Right ventricle myocardium superior (tissue), 1 donor: ENCODE results near the gene PIP4P1. TPM values are rescaled to one million over a fixed set of nuclear protein-coding genes. Genes with fewer than 3 reads are reported as not detected.
"Not testable (repeated sequence)": the region's sequence is repeated elsewhere in the genome, so short reads cannot be mapped to it uniquely, and the experiment has no call there.

ENCODE experiments used
- ATAC-seq: fragments of 200-7000 bp; cut with Tn5 transposase; one replicate; pipeline ENCODE4 v1.9.1; 2020; ENCODE audit warnings: mild to moderate bottlenecking; ENCODE audit not compliant: poor library complexity
- DNase-seq: peaks from one replicate; pipeline ENCODE4 v3.0.0-alpha.2; 2020
- intact Hi-C: fragments of 100-400 bp; cut with DNase I; formaldehyde crosslinking; loops from one replicate; pipeline ENCODE4 v1.11.2; 2022
- long read RNA-seq: library from polyadenylated mRNA; unstranded; transcript quantifications from one replicate; pipeline ENCODE4 v2.0.0, GENCODE V29; 2021
- total RNA-seq: library from RNA; stranded (reverse); fragmentation: NEBNext Ultra II Directional; extraction: Animal tissue kit (Norgen Biotek cat#: 25700); gene quantifications from one replicate; pipeline ENCODE4 v1.2.1, GENCODE V29; 2021
- donor health status: DM: no; HTN: yes; CAD: no; lungs with severe emphysema.

PIP4P1 gene
- total RNA-seq = 18.4 TPM
- long read RNA-seq, transcript PIP4P1-202 (7 exons, 1,696 nt) = minor isoform, 19 of 70 reads
- long read RNA-seq, transcript PIP4P1-201 (7 exons, 1,961 nt) = major isoform, 42 of 70 reads
- long read RNA-seq, partial matches to known transcripts = 3 of 70 reads
- long read RNA-seq, other reads (novel, unspliced or antisense) = 4 of 70 reads

DNA sequence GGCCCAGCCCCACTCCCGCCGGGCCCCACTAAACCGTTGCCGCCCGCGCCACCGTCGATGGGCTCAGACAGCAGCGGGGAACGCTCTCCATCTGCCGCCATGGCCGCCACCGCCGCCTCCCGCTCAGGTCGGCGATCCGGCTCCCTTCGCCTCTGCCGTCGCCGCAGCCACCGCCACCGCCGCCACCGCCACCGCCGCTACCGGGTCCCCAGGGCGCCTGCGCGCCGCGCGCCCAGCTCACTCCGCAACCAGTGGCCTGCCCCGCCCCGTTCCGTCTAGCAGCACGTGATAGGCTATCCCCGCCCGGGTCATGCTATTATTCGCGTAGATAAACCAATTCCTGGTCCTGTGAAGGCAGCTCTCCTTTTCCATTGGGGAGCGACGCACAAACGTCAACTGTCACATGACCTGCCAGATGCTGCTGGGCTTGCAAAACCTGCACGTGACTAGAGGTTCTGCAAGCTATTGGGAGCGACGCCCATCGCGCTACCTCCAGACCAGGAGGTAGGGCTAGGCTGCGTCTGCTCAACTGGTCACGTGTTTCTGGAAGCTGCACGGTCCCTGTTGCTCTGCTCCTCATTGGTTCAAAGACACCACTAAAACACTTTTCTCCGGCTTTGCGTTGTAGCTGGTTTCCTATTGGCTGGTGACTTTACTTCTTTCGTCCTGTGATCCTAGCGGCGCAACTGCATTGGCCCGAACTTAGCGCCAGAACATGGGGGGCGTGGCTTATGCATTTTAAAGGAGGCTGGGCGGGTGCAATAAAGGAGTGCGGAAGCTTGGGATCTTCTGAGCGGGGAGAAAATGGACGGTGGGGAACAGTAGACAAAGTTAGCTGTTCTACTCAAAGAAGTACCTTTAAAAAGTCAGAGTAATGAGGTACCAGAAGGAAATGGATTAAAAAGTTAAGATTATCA, at the start of gene PIP4P1:
TSS of gene PIP4P1 (minus strand) at position 210 of the 917 bp plus-strand sequence. CDS start at position 101, 109 bp downstream.
- DNase-seq (peak; percentile 99), ATAC-seq (peak; percentile 98)
- intact Hi-C loops = no loop called here

DNA sequence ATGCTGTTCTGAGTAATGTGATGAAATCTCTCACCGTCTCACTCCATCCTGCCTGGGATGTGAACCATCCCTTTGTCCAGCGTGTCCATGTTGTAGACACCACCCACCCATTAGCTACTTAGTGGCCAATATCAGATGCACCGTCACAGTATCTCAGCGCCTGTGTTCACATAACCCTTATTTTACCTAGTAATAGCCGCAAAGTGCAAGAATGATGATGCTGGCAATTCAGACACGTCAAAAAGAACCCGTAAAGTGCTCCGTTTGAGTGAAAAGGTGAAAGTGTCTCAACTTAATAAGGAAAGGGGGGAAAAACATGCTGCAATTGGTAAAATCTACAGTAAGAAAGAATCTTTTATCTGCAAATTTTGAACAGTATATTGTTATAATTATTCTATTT, 47.1 kb upstream of the PIP4P1 start:
- intact Hi-C loops = no loop called here
- ATAC-seq (no peak), DNase-seq (no peak)

DNA sequence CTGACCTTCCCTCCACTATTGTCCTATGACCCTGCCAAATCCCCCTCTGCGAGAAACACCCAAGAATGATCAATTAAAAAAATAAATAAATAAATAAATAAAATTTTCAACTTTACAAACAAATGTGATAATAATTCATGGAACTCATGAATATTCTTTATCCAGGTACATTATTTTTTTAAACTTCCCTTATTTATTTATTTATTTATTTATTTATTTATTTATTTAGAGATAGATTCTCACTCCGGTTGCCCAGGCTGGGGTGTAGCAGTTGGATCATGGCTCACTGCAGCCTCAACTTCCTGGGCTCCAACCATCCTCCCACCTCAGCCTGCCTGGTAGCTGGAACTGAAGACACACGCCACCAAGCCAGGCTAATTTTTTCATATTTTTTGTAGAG, 46.3 kb upstream of the PIP4P1 start:
- DNase-seq, ATAC-seq, intact Hi-C loops: not testable (repeated sequence)

DNA sequence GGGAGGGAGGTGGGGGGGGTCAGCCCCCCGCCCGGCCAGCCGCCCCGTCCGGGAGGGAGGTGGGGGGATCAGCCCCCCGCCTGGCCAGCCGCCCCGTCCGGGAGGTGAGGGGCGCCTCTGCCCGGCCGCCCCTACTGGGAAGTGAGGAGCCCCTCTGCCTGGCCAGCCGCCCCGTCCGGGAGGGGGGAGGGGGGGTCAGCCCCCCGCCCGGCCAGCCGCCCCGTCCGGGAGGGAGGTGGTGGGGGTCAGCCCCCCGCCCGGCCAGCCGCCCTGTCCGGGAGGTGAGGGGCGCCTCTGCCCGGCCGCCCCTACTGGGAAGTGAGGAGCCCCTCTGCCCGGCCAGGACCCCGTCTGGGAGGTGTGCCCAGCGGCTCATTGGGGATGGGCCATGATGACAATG, 45.5 kb upstream of the PIP4P1 start:
- ATAC-seq, DNase-seq, intact Hi-C loops: not testable (repeated sequence)

DNA sequence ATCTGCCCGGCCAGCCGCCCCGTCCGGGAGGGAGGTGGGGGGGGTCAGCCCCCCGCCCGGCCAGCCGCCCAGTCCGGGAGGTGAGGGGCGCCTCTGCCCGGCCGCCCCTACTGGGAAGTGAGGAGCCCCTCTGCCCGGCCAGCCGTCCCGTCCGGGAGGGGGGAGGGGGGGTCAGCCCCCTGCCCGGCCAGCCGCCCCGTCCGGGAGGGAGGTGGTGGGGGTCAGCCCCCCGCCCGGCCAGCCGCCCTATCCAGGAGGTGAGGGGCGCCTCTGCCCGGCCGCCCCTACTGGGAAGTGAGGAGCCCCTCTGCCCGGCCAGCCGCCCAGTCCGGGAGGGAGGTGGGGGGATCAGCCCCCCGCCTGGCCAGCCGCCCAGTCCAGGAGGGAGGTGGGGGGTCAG, 45.0 kb upstream of the PIP4P1 start:
- intact Hi-C loops, DNase-seq, ATAC-seq: not testable (repeated sequence)

DNA sequence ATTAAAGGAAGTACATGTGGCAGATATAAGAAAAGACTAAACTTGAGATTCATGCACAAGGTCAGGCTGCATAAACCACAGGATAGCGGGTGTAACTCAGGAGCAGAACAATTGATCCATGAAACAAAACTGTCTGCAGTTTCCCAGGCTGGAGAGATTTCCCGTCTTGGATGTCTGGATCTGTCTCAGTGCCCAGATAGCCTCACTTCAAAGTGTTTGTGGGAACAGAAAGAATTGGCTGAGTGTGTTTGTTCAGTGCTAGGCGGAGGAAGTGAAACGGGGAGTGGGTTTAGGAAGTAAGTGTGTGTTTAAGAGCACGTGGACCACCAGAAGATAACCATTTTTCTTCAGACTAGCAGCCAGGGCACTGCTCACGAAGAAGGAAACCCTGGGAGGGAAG, 42.7 kb upstream of the PIP4P1 start:
- ATAC-seq (peak; percentile 18), DNase-seq (no peak)
- intact Hi-C loops = no loop called here

DNA sequence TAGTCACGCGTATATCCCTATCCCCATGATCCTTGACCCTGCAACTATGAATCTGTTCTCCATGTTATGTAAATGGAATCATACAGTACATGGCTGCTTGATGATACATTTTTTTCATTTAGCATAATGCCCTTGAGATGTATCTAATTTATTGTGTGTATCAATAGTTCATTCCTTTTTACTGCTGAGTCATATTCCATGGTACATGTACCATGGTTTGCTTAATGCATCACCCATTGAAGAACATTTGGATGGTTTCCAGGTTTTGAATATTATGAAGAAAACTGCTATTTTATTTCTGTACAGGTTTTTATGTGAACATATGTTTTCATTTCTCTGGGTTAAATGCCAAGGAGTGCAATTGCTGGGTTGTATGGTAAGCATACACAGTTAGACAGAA, 40.1 kb upstream of the PIP4P1 start:
- ATAC-seq (no peak), DNase-seq (no peak)
- intact Hi-C loops = no loop called here

DNA sequence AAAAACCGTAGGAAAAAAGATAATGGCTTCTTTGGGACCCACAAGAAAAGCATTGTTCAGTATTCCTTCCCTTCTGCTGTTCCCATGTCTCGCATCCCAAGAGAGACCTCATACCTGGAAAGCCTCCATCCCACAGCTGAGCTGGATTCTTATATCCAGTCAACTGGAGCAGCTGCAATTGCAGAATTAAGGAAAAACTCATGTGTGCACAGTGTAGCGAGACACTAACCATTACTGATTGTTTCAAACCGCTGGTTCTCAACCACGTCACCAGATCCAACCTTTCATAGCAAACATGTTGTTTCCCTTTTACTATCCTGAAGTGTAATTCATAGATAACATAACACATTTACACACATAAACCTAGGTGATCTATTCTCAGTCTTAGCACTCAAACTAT, 38.6 kb upstream of the PIP4P1 start:
- DNase-seq (no peak), ATAC-seq (no peak)
- intact Hi-C loops = no loop called here

DNA sequence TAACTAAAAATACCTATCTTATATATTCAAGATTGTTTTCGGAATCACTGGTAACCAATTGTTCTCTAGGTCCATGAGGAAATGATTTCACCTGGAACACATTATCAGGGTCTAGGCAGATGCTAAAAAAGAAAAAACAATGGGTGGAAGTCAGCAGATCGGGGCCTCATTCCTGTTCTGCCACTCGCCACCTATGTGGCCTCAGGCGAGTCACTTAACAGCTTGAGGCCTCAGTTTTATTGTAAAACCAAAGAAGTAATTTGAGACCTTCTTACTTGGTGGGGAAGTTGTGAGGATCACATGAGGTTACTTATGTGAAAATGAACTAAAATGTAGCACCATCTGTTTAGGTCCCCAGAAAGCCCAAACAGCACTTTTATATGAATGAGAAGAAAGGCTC, 37.9 kb upstream of the PIP4P1 start:
- ATAC-seq = no peak
- intact Hi-C loops = no loop called here
- DNase-seq = no peak

DNA sequence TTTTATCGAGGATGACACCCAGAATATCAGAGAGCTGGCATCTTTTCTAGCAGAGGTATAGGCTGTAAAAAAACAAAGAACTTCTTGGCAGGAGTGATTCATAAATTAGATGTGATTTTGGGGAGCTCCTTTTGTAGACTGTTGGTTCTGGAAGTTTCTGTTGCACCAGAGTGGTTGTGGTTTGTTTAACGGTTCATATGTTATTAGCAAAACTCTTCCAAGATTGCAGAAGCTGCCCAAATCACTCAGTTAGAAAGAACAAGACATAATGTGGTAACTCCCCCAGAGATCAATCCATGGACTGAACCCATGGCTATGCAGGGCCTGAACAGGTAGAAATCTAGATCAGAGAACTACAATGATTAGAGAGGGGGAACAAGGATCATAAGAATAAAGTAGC, 37.4 kb upstream of the PIP4P1 start:
- ATAC-seq (no peak), DNase-seq (no peak)
- intact Hi-C loops = no loop called here

DNA sequence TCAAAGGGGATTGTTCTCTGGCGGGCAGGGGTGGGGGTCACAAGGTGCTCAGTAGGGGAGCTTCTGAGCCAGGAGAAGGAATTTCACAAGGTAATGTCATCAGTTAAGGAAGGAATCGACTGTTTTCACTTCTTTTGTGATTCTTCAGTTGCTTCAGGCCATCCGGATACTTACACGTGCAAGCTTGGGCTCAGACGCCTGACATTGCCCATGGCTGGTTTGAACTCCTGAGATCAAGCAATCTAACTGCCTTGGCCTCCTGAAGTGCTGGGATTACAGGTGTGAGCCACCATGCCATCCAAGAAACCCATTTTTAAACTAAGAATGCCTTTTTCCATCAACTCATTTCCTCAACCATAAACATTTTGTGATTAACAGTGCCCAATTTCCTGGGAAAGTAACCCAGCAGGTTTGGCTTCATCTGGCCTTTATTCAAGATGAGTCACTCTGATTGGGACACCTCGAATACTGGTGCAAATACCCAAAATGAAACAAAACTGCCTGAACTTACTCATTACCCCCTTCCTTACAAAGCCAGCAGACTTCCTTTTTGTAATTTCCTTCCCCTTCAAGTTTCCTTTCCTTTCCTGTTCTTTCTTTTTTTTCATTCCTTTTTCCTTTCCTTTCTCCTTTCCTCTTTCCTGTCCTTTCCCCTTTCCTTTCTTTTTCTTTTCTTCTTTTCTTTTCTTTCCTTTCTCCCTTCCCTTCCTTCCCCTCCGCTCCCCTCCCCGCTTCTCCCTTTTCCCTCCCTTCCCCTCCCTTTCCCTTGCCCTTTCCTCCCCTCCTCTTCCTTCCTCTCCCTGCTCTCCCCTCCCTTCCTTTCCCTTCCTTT, 33.9 kb upstream of the PIP4P1 start:
- ATAC-seq (no peak), DNase-seq (no peak)
- intact Hi-C loops = no loop called here

DNA sequence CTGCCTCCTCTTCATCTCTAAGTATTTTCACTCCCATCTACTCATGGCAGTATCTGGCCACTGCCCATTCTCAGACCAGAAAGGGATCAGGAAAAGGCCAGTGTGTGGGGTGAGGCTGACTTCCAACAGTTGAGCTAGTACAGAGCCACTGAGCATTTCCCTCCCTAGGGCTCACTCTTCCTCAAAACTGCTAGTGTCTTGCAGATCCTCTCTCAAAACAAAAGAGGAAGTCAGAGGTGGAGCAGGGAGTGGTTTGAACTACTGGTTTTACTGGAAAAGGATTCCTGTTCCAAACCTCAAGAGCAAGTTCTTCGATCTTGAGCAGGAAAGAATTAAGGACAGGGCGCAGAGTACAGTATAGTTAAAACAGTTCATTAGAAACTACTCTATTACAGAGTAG, 32.4 kb upstream of the PIP4P1 start:
- intact Hi-C loops = no loop called here
- no peak for DNase-seq
- peak; percentile 63 for ATAC-seq

DNA sequence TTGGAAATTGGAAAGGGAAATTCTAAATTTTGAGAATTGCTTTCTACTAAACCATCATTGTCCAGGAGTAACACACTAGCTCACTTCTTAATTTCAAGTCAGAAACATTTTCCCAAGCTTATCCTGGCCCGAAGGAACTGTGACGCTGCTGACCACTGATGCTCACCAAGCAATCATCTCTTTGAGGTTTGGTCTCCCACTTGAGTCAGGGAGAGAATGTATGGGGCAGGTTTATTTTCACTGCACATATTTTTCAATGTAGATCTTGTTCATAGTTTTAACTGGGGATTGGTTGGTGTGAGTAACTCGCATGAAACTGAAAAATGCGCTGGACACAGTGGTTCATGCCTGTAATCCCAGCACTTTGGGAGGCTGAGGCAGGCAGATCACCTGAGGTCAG, 31.3 kb upstream of the PIP4P1 start:
- intact Hi-C loops = no loop called here
- ATAC-seq = no peak

DNA sequence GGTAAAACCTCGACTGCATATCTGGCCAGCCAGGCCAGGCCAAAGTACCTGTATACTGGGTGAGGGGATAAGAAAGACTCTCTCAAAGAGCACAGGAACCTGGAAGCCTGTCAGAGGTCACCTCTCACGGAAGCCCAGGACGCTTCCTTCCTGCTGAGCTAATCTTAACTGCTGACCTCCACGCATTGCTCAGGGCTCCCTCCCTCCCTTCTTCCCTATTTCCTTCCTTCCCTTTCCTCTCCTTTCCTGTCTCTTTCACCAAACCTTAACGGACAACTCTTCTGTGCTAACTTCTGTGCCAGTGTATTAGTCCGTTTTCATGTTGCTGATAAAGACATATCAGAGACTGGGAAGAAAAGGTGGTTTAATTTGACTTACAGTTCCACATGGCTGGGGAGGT, 29.3 kb upstream of the PIP4P1 start:
- intact Hi-C loops = no loop called here
- ATAC-seq = no peak
- no peak for DNase-seq

More for the DNA sequence above, 31.3 kb upstream of the PIP4P1 start:
- no peak for DNase-seq

DNA sequence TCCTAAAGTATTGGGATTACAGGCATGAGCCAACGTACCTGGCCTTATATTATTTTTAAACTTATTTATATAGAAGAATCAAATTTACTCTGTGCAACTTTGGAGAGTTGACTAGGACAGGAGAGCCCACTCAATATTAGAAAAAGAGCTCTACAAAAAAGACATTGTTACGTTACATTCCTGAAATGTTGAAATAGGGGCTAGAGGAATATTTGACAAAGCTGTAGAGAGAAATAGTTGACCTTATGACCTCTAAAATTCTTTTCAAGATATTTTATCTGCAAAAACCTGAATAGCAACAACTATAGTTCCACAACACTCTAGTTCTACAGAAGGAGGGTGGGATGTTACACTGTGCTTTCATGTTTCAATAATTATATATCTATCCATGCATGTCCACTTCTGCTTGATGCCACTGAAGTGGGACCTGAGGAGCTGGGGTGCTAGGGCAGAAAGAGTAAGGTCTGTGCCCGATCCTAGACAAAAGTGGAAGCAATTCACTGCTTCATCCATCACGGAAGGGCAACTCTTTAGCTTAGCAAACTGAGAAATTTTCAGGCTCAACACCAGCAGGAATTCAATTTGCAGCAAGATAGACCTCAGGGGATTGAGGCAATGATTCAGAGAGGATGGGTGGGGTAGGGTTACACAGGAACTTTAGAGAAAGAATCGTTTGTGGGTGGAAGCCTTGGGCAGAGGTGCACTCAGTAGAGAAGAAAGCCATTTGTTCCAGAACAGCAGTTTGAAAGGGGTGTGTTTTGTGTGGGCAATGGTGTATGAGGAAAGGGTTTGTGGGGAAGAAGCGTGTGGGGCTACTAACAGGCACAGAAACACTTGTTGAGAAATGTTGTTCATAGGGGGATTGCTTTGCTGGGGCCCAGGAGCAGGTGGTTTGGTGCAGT, 28.1 kb upstream of the PIP4P1 start:
- intact Hi-C loops = no loop called here
- ATAC-seq (peak; percentile 12), DNase-seq (no peak)

DNA sequence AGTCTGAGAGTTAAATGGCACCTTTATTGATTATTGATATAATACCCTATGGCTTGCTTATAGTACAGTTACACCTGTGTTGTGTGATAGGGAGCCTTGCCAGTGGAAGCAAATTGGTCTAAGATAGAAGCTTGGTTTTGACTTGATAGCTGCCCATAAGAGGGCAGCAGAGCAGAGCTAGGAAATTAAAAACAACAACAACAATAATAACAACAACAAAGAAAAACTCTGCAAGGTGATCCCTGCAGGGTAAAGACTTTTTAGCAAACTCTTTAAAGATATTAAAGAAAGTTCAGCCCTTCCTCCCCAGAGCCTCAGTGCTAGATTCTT, 26.1 kb upstream of the PIP4P1 start:
- DNase-seq = no peak
- intact Hi-C loops = no loop called here
- ATAC-seq = no peak

DNA sequence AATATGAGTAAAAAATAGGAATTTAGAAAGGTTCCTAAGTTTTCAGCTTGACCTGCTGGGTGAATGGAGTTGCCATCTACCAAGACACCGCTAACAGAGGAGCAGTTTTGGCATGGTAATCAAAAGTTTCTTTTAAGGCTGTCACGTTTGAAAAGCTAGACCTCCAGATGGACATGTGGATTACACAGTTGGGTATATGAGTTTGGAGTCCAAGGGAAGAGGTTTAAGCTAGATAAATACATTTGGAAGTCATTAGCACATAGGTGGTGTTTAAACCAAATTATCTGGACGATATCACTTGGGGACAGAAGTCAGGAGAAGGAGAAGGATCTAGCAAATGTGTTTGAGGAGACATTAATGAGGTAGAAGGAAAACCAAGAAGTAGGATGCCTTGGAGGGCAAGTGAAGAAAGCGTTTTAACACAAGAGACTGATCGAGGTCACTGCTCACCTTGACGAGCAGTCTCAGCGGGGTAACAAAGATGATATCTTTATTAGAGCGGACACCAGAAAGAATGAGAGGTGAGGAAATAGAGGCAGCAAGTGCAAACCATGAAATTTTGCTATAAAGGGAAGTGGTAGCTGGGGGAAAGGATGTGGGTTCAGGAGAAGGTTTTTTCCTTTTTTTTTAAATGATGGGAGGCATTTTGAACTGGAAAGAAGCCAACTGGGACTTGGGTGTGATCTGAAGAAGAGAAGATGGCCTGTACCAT, 25.6 kb upstream of the PIP4P1 start:
- no peak for DNase-seq
- intact Hi-C loops = no loop called here
- no peak for ATAC-seq

DNA sequence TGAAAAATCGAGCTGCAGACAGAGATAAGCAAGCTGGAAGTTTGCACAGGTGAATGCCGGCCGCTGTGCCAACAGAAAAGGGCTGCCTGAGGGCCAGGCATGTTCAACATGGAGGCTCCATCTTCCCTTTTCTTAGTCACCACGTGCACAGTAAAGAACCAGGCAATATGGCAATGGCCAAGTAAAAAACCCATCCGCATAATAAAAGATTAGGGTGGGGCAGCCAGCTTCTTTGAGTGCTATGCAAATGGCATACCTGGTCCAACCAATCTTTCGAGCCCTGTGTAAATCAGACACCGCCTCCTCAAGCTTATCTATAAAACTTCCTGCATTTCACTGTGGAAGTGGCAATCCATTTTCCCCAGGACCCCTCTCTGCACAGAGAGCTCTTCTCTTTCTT, 24.7 kb upstream of the PIP4P1 start:
- ATAC-seq (no peak), DNase-seq (no peak)
- intact Hi-C loops = no loop called here
